Activated CD4-positive, alpha-beta T cell treated with anti-CD3 and anti-CD28 coated beads, Interleukin-2, amount 50 U/mL, for 24 hours (primary cell): Measurements from ENCODE around the gene BBS12.

Experiments used
- DNase-seq, 2 donors: peaks; one replicate each; pipeline ENCODE4 v3.0.0-alpha.2; 2020; ENCODE audit warnings: low read depth in 1 of 2, low spot score in 1 of 2

Gene BBS12

GRCh38 chr4:122712782-122713181, 19.7 kb upstream of the BBS12 start:
- no peak for DNase-seq

- DNase-seq: no peak
Measured at GRCh38 chr4:122715221-122715620, 17.3 kb upstream of the BBS12 start.

- peak; percentile 42 to 79 for DNase-seq
Measured at GRCh38 chr4:122716825-122717448, 15.6 kb upstream of the BBS12 start.

DNA sequence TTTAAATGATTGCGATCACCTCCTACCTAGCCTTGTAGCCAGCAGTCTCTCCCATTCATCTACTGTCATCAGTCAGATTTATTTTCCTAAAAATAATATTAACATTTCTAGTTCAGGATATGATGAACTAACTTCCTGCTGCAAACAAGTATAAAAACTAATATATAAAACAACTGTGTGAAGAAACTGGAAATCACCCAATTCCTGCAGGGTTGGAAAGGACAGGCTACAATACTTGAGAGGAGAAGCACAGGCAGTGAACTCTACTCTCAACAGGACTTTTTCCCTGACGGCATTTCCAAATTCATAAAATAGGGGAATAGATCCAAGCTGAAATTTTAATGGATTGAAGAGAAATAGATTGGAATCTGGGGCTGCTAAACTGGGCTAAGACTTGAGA, 14.2 kb upstream of the BBS12 start:
- no peak for DNase-seq

DNA sequence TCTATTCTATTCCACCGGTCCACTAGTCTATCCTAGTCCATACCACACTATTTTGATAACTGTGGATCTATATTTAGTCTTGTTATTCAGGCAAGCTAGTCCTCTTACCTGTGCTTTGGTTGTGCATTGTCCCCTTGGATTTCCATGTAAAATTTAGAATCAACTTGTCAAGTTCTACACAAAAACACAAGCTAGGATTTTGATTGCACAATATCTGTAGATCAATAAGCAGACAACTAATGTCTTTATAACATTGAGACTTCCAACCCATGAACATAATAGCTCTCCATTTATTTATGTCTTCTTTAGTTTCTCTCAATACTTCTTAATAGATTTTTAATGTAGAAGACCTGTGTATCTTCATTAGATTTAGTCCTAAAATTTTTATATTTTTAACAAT, 10.2 kb upstream of the BBS12 start:
- no peak for DNase-seq

GRCh38 chr4:122728856-122729255, 3.6 kb upstream of the BBS12 start:
- DNase-seq: no peak

GRCh38 chr4:122731676-122732075, 828 bp upstream of the BBS12 start:
- DNase-seq: no peak

- no peak for DNase-seq
Measured at GRCh38 chr4:122733787-122734120, 1.2 kb downstream of the BBS12 start.

GRCh38 chr4:122739174-122739573, 6.7 kb downstream of the BBS12 start:
- DNase-seq: no peak

GRCh38 chr4:122742933-122743829, 10.7 kb downstream of the BBS12 start:
- no peak for DNase-seq

- DNase-seq: no peak
Measured at GRCh38 chr4:122744229-122744628, 11.7 kb downstream of the BBS12 start.

- DNase-seq: no peak
Measured at GRCh38 chr4:122746485-122746965, 14.0 kb downstream of the BBS12 start.

DNA sequence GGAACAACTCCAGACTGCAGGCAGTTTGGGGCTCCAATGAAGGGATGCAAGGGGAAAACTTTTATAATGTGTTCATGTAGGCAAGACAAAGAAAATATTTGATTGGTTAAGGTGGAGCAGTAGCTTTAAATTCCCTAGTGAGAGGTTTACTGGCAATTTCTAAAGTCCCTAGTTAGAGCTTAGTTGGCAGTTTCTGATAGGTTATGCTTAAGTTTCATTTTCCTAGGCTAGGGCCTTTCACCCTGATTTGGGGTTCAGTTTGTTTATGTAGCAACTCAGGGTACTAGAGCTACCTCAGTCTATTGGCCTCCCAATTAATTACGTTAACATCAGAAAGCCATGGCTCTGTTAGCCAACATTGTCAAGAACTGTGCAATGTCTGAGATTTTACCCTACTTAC, 14.6 kb downstream of the BBS12 start:
- no peak for DNase-seq

GRCh38 chr4:122747883-122748282, 15.4 kb downstream of the BBS12 start:
- DNase-seq: no peak

DNA sequence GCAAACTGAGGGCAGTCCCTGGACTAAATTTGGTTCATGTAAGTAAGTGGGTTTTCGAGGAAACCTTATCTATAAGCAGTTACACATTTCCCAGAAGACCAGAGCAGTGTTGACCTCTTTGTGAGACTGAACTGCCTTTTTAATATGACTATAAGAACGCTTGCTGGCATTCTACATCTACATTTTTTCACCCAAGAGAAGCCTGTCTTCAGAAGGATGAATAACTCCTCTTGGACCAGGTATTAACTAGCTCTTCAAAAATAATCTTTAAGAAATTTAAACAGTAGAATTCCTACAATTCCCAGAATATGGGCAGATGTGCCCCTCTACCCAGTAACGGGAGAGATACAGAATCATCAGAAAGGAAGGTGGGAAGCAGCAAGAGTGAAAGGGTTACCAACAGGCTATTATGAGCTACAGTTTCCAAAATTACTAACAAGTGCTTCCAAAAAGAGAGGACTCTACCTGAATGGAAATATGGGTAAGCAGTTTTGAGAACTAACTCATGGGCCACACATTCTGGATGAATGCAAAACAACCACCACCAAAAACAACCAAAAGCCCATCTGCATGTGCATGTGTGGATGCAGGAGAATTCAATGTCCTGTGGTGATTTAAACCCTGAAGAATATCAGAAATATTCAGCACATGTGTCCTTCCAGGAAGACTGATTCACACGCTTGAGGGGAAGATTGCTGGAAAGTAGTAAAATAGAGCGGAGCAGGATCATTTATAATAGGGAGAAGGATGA, 17.4 kb downstream of the BBS12 start:
- DNase-seq: no peak

- DNase-seq: no peak
Measured at GRCh38 chr4:122755675-122756074, 23.2 kb downstream of the BBS12 start.

GRCh38 chr4:122758033-122758432, 25.5 kb downstream of the BBS12 start:
- no peak for DNase-seq

DNA sequence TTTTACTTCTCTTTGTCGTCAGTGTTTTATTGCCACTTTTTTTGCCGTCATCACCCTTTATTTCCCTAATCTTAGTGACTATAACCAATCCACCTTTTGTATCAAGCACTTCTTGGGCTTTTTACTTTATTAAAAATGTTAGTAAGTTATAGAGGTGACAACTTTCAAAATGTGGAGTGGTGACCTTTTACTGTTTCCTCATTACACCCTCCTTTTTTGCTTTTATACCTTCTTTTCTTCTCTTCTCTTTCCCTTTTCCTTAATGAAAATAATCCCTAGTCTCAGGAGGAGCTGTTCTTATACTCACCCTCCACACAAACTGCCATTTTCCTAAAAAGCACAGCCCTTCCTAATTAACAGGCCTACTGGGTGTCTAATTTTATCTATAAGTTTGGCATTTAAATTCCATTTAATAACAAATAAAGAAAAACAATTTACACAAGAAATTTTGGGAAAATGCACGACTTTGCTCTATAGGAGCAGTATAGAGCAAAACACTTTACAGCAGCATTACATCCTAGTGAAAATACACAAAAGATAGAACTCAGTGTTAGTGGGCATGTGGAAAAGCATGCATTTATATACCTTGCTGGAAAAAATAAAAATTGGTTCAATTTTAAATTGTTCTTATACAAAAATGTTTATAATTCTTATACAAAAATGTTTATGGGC, 27.3 kb downstream of the BBS12 start:
- DNase-seq: no peak

DNA sequence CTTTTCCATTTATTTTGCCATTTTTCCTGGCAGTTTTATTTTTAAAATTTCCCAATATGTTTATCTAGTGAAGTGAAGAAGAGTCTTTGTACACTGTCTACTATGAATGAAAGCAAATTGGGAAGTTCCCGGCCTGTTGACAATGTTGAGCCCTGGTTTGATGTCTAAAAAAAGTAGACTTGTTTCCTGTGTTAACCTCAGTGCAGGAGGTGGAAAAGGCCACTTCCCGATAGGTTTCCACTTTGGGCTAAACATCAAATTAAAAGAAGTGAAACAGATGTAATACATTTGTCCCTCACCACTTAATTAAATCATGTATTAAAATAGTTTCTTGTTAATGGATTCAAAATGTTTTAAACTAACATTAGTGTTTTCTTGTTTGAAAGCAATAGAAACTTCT, 30.0 kb downstream of the BBS12 start:
- DNase-seq: peak in 1 of 2 donors; percentile 2

DNA sequence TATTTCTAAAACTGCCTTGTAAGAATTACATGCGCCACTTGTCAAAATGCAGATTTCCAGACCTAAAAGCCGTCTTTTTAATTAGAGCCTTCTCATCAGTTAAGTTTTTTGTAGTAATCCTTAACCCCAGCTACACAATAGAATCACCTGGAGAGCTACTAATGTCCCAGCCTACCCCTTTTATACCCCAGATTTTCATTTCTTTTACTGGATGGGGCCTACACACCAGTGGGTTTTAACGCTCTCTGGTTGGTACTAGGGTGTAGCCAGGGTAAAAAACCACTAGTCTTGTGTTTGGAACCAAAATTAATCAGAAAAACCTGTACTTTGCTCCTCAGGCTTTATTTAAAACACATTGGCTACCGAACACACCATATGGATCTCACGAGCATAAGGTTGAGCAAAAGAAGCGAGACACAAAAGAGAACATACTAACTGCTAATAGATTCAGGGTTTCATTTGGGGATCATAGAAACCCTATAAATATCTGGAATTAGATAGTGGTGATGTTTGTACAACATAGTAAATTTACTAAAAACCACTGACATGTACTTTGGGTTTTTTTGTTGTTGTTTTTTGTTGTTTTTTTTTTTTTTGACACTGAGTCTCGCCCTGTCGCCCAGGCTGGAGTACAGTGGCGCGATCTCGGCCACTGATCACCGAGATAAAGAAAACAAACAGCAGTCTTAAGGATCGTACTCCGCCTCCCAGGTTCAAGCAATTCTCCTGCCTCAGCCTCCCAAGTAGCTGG, 30.6 kb downstream of the BBS12 start:
- DNase-seq: no peak
